ENCODE data around the gene MCOLN1. TPM values are rescaled to one million over a fixed set of nuclear protein-coding genes. Genes with fewer than 3 reads are reported as not detected.

The MCOLN1 gene
- total RNA-seq, 5 donors from 2014 or later (not counting 1 experiment from before 2014, with no cell fraction given): 13.0 to 16.7 (median 15.3) TPM

DNA sequence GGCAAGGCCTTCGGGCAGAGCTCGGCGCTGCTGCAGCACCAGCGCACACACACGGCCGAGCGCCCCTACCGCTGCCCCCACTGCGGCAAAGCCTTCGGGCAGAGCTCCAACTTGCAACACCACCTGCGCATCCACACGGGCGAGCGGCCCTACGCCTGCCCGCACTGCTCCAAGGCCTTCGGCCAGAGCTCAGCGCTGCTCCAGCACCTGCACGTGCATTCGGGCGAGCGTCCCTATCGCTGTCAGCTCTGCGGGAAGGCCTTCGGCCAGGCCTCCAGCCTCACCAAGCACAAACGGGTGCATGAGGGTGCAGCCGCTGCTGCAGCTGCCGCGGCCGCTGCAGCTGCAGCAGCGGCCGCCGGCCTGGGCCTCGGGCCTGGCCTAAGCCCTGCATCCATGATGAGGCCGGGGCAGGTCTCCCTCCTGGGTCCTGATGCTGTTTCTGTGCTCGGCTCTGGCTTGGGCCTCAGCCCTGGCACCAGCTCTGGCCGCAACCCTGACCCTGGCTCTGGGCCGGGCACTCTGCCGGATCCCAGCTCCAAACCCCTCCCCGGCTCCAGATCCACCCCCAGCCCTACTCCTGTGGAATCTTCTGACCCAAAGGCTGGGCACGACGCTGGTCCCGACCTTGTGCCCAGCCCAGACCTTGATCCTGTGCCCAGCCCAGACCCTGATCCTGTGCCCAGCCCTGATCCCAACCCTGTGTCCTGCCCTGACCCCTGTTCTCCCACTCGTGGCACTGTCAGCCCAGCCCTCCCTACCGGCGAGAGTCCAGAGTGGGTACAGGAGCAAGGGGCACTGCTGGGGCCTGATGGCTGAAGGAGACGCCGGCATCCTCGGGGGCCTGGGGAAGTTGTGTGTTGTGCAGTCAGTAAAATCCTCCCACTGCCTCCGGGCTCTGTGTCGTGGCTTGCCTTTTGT lies 2.0 kb upstream of the MCOLN1 start:
- no peaks in the 10 kb centered on the region for H3K36me3 ChIP-seq (ENCODE audit: control insufficient read depth in 2 of 2, extremely low read depth in 1 of 2, insufficient read depth in 1 of 2, low read length in 1 of 2)
- ATAC-seq (replicated peaks in 1 of 4) (no peak), DNase-seq (no peak)
- Mint-ChIP-seq H3K27ac (no peak overlapping the region), H3K4me1 (peaks cover 15 to 28% (median 28%) of the 10 kb centered on the region in 3 donors), H3K36me3 (no peaks in the 10 kb centered on the region), H3K4me3 (no peak overlapping the region), H3K27me3 (peaks cover 4 to 22% of the 10 kb centered on the region in 2 donors), H3K9me3 (no peaks in the 10 kb centered on the region)
- peaks cover 0 to 25% of the 10 kb centered on the region in 2 experiments for H3K27me3 ChIP-seq (replicated peaks in 1 of 2; ENCODE audit: control insufficient read depth in 2 of 2, extremely low read depth in 1 of 2, insufficient read depth in 2 of 2, low read length in 1 of 2)
- ChIA-PET CTCF (interaction anchor here in 1 of 2 donors (0.7 kb wide), 1 partner anchor 130 kb away, joined by 3 read pairs; no protein-coding TSS in a partner anchor), POLR2A (no interaction called here)
- H3K4me1 ChIP-seq (ENCODE audit: control insufficient read depth in 1 of 2, extremely low read depth in 1 of 2, insufficient read depth in 2 of 2, low read length in 2 of 2): peaks cover 8 to 33% of the 10 kb centered on the region in 2 experiments
- H3K27ac ChIP-seq (ENCODE audit: low read length): no peak overlapping the region
- 93% methylated on average over 43 of the region's 51 CpGs for WGBS (ENCODE audit: insufficient coverage)
- H3K4me3 ChIP-seq (ENCODE audit: control insufficient read depth in 1 of 2, extremely low read depth in 1 of 2, low read length in 1 of 2): no peak overlapping the region
- no peaks in the 10 kb centered on the region for H3K9me3 ChIP-seq

DNA sequence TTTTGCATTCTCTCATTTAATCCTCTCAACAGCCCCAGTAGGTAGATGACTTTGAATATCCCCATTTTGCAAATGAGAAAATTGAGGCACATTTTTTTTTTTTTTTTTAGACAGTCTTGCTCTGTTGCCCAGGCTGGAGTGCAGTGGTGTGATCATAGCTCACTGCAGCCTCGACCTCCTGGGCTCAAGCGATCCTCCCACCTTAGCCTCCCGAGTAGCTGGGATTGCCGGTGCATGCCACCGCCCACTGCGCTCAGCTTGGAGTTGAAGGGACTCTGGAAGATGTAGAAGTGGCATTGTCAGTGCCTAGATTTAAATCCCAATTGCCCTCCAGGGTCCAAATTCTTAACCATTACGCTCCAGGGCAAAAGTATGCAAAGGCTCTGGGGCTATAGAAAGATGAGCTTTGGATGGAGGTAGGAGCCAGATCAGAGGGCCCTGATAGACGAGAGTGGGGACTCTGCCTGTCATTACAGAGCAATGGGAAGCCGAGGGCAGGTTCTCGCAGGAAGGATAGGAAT lies 813 bp upstream of the MCOLN1 start:
- no peak for DNase-seq
- no peak for ATAC-seq (replicated peaks in 1 of 4)
- Histone ChIP-seq H3K27ac (ENCODE audit: low read length) (no peak overlapping the region), H3K4me3 (ENCODE audit: control insufficient read depth in 1 of 2, extremely low read depth in 1 of 2, low read length in 1 of 2) (peak overlapping the region in 1 of 2 donors; percentile 65), H3K36me3 (ENCODE audit: control insufficient read depth in 2 of 2, extremely low read depth in 1 of 2, insufficient read depth in 1 of 2, low read length in 1 of 2) (peaks cover under 1 to 5% of the 10 kb centered on the region in 2 donors), H3K9me3 (no peaks in the 10 kb centered on the region), H3K4me1 (ENCODE audit: control insufficient read depth in 1 of 2, extremely low read depth in 1 of 2, insufficient read depth in 2 of 2, low read length in 2 of 2) (peaks cover 8 to 25% of the 10 kb centered on the region in 2 experiments), H3K27me3 (replicated peaks in 1 of 2; ENCODE audit: control insufficient read depth in 2 of 2, extremely low read depth in 1 of 2, insufficient read depth in 2 of 2, low read length in 1 of 2) (peaks cover 0 to 18% of the 10 kb centered on the region in 2 experiments)
- H3K4me3 Mint-ChIP-seq: peak overlapping the region; percentile 78 to 88 (median 88)
- H3K27me3 Mint-ChIP-seq: peaks cover 0 to 17% of the 10 kb centered on the region in 2 donors
- 40% methylated on average over 3 of the region's 10 CpGs for WGBS (ENCODE audit: insufficient coverage)
- CTCF ChIA-PET: interaction anchor here (0.6 to 0.7 kb wide), 4 partner anchors 42 to 419 kb away, joined by 3 to 8 read pairs (median 4); no protein-coding TSS in a partner anchor
- peaks cover 9 to 23% (median 22%) of the 10 kb centered on the region in 3 donors for H3K4me1 Mint-ChIP-seq
- peak overlapping the region; percentile 80 to 85 for H3K27ac Mint-ChIP-seq
- H3K36me3 Mint-ChIP-seq: peaks cover 5% of the 10 kb centered on the region
- POLR2A ChIA-PET: interaction anchor here in 1 of 2 donors (0.6 kb wide), 1 partner anchor 124 kb away, joined by 13 read pairs; no protein-coding TSS in a partner anchor
- H3K9me3 Mint-ChIP-seq: no peaks in the 10 kb centered on the region

DNA sequence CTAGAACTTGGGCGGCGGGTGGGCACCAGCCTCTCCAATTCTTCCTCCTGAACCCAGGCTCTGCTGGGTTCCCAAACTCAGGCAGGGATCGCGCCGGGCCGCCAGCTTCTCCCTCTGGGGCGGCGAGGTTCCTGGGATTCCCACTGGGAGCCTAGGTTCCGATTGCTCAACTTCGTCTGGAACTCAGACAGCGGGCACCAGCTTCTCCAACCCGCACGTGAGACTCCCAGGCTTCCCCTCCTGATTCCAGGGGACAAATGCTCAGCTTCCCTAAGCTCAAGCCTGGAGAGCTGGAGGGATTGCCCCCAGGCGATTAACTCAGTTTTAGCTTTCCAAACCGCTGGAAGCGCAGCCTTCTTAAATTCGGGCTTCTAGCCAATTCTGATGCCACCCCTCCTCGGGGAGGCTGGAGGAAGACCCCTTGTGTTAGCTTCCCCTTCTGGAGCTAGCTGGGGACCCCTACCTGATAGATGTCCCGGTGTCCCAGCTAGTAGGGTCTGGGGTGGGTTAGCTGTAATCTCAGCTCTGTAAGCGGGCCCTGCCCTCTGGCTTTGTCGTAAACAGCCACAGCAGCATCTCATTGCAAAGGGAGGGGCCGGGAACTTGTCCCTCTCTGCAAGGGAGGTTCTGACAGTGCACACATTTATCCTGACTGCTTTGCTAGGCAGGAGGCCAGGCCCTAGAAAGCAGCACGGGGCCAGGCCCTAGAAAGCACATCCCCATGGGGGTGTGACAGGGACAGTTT lies 671 bp downstream of the MCOLN1 start:
- DNase-seq (no peak), ATAC-seq (replicated peaks in 1 of 4) (no peak)
- peaks cover 5% of the 10 kb centered on the region for H3K36me3 Mint-ChIP-seq
- Histone ChIP-seq H3K4me1 (ENCODE audit: control insufficient read depth in 1 of 2, extremely low read depth in 1 of 2, insufficient read depth in 2 of 2, low read length in 2 of 2) (peaks cover 8 to 21% of the 10 kb centered on the region in 2 experiments), H3K9me3 (no peaks in the 10 kb centered on the region), H3K36me3 (ENCODE audit: control insufficient read depth in 2 of 2, extremely low read depth in 1 of 2, insufficient read depth in 1 of 2, low read length in 1 of 2) (peaks cover 7% of the 10 kb centered on the region in 2 donors), H3K4me3 (ENCODE audit: control insufficient read depth in 1 of 2, extremely low read depth in 1 of 2, low read length in 1 of 2) (peak overlapping the region; percentile 65 to 85), H3K27ac (ENCODE audit: low read length) (no peak overlapping the region), H3K27me3 (replicated peaks in 1 of 2; ENCODE audit: control insufficient read depth in 2 of 2, extremely low read depth in 1 of 2, insufficient read depth in 2 of 2, low read length in 1 of 2) (peaks cover 0 to 4% of the 10 kb centered on the region in 2 experiments)
- 10% methylated on average over 19 of the region's 23 CpGs for WGBS (ENCODE audit: insufficient coverage)
- ChIA-PET POLR2A (interaction anchor here (0.5 to 0.7 kb wide), 4 partner anchors 9 to 1456 kb away, joined by 3 to 4 read pairs (median 4); partner anchors contain the start of genes PET100 (in 1 of the 2) and XAB2 (in 1 of the 2)), CTCF (interaction anchor here (0.5 to 1.4 kb wide), 7 partner anchors 11 to 1554 kb away, joined by 3 to 5 read pairs (median 4); partner anchors contain the start of genes PET100 (in 1 of the 2), PNPLA6 (in 1 of the 2) and XAB2 (in 1 of the 2))
- no peak overlapping the region for H3K27ac Mint-ChIP-seq
- H3K4me1 Mint-ChIP-seq: peaks cover 9 to 14% (median 13%) of the 10 kb centered on the region in 3 donors
- peak overlapping the region; percentile 64 to 88 (median 73) for H3K4me3 Mint-ChIP-seq
- peaks cover 0 to 3% of the 10 kb centered on the region in 2 donors for H3K27me3 Mint-ChIP-seq
- no peaks in the 10 kb centered on the region for H3K9me3 Mint-ChIP-seq

DNA sequence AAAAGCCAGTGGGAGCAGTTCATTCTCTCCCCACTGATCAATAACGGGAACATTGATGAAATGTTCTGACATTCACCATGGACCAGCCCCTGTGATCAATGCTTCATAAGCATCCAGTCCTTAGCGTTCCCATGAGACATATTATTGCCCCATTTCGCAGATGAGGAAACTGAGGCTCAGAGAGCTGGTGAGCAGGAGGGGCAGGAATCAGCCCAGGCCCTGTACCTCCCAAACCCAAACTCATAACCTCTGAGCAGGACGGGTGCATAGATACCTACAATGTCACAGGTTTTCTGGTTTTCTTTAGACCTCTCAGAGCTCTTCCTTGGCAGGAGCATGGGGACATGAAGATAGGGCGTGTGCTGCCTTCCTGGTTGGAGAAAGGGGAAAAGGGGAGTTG lies 2.1 kb downstream of the MCOLN1 start:
- Mint-ChIP-seq H3K9me3 (no peaks in the 10 kb centered on the region), H3K4me1 (peaks cover 9 to 14% (median 13%) of the 10 kb centered on the region in 3 donors), H3K4me3 (no peak overlapping the region), H3K27me3 (no peaks in the 10 kb centered on the region), H3K36me3 (peaks cover 9% of the 10 kb centered on the region), H3K27ac (no peak overlapping the region)
- no peak overlapping the region for H3K4me3 ChIP-seq (ENCODE audit: control insufficient read depth in 1 of 2, extremely low read depth in 1 of 2, low read length in 1 of 2)
- H3K4me1 ChIP-seq (ENCODE audit: control insufficient read depth in 1 of 2, extremely low read depth in 1 of 2, insufficient read depth in 2 of 2, low read length in 2 of 2): peaks cover 8 to 21% of the 10 kb centered on the region in 2 experiments
- CTCF ChIA-PET: interaction anchor here in 1 of 2 donors (0.6 kb wide), 1 partner anchor 127 kb away, joined by 6 read pairs; no protein-coding TSS in a partner anchor
- no peak overlapping the region for H3K27ac ChIP-seq (ENCODE audit: low read length)
- peaks cover 0 to 3% of the 10 kb centered on the region in 2 experiments for H3K27me3 ChIP-seq (replicated peaks in 1 of 2; ENCODE audit: control insufficient read depth in 2 of 2, extremely low read depth in 1 of 2, insufficient read depth in 2 of 2, low read length in 1 of 2)
- 89% methylated on average over 1 of the region's 5 CpGs for WGBS (ENCODE audit: insufficient coverage)
- DNase-seq (no peak), ATAC-seq (replicated peaks in 1 of 4) (no peak)
- H3K36me3 ChIP-seq (ENCODE audit: control insufficient read depth in 2 of 2, extremely low read depth in 1 of 2, insufficient read depth in 1 of 2, low read length in 1 of 2): peaks cover 7 to 11% of the 10 kb centered on the region in 2 donors
- no peaks in the 10 kb centered on the region for H3K9me3 ChIP-seq
- POLR2A ChIA-PET: no interaction called here

DNA sequence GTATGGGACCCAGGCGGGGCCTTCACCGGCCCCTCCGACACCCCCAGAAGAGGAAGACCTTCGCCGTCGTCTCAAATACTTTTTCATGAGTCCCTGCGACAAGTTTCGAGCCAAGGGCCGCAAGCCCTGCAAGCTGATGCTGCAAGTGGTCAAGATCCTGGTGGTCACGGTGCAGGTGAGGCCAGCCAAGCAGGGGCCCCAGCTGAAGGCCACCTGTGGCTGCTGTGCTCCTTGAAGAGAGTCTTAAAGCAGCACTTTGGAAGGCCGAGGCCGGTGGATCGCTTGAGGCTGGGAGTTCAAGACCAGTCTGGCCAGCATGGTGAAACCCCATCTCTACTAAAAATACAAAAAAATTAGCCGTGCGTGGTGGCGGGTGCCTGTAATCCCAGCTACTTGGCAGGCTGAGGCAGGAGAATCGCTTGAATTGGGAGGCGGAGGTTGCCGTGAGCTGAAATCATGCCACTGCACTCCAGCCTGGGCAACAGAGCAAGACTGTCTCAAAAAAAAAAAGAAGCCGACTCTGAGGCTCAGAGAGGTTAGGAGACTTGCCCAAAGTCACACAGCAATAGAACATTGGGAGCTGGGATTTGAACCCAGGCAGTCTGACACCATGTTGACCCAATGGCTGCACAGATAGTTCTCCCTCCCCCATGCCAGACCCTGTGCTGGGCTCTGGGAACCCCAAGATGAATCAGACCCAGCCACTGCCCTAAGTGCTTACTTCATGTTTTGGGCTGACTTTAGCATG lies 2.7 kb downstream of the MCOLN1 start:
- 96% methylated on average over 17 of the region's 20 CpGs for WGBS (ENCODE audit: insufficient coverage)
- no peaks in the 10 kb centered on the region for H3K27me3 Mint-ChIP-seq
- H3K9me3 Mint-ChIP-seq: no peaks in the 10 kb centered on the region
- Histone ChIP-seq H3K4me1 (ENCODE audit: control insufficient read depth in 1 of 2, extremely low read depth in 1 of 2, insufficient read depth in 2 of 2, low read length in 2 of 2) (peaks cover 8 to 21% of the 10 kb centered on the region in 2 experiments), H3K27ac (ENCODE audit: low read length) (no peak overlapping the region), H3K4me3 (ENCODE audit: control insufficient read depth in 1 of 2, extremely low read depth in 1 of 2, low read length in 1 of 2) (no peak overlapping the region), H3K36me3 (ENCODE audit: control insufficient read depth in 2 of 2, extremely low read depth in 1 of 2, insufficient read depth in 1 of 2, low read length in 1 of 2) (peaks cover 7 to 11% of the 10 kb centered on the region in 2 donors), H3K27me3 (replicated peaks in 1 of 2; ENCODE audit: control insufficient read depth in 2 of 2, extremely low read depth in 1 of 2, insufficient read depth in 2 of 2, low read length in 1 of 2) (peaks cover 0 to 3% of the 10 kb centered on the region in 2 experiments), H3K9me3 (no peaks in the 10 kb centered on the region)
- no peak for ATAC-seq (replicated peaks in 1 of 4)
- ChIA-PET CTCF (interaction anchor here in 1 of 2 donors (0.6 kb wide), 1 partner anchor 128 kb away, joined by 6 read pairs; no protein-coding TSS in a partner anchor), POLR2A (no interaction called here)
- H3K27ac Mint-ChIP-seq: no peak overlapping the region
- DNase-seq: no peak
- H3K36me3 Mint-ChIP-seq: peaks cover 9% of the 10 kb centered on the region
- no peak overlapping the region for H3K4me3 Mint-ChIP-seq
- H3K4me1 Mint-ChIP-seq: peaks cover 9 to 14% (median 13%) of the 10 kb centered on the region in 3 donors
